ENCODE measurements around the gene TRIM14.

DNA sequence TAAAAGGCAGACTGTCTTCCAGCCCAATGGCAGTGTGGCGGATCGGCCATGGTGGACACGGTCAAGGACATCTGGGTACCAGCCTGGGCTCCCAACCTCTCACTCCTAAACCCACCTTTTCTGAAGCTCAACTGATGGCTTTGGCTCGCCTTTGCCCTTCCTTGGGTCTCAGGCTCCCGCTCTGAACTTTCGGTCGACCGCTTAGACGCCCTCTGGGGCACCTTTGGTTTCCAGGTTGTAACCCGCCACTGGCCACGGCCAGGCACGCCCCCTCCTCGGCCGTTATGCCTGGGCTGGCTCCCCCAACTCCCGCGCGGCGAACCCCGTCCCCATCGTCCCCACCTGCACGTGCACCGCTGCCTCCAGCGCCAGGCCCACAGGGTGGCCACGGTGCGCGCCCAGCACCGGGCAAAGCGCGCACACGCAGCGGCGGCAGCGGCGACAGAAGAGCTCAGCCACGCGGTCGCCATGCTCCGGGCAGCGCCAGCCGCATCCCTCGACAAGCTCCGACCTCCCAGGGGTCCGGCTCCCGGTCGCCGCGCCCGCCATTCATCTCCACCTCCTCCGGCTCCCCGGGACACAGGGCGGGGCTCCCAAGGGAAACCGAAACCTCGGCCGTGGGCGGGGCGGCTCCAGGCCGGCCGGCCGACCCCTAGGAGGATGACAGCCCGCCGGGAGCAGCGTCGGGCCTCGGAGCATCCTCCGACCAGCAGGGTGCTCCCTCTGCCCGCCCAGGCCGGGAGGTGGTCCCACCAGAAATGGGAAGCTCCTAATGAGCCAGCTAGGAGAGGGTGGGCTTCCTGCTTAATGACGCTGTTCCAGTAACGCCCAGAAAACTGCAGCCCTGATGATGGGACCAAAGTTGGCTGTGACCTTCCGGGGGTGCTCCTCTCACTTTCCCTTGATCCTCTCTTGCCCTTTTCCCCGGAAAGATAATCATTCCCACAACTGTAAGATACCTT is at the start of gene TRIM14:
- TF ChIP-seq, protein P1, sequence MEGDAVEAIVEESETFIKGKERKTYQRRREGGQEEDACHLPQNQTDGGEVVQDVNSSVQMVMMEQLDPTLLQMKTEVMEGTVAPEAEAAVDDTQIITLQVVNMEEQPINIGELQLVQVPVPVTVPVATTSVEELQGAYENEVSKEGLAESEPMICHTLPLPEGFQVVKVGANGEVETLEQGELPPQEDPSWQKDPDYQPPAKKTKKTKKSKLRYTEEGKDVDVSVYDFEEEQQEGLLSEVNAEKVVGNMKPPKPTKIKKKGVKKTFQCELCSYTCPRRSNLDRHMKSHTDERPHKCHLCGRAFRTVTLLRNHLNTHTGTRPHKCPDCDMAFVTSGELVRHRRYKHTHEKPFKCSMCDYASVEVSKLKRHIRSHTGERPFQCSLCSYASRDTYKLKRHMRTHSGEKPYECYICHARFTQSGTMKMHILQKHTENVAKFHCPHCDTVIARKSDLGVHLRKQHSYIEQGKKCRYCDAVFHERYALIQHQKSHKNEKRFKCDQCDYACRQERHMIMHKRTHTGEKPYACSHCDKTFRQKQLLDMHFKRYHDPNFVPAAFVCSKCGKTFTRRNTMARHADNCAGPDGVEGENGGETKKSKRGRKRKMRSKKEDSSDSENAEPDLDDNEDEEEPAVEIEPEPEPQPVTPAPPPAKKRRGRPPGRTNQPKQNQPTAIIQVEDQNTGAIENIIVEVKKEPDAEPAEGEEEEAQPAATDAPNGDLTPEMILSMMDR (IDR thresholded peaks at IDR 0.05): no peak
- no peak for TF ChIP-seq POLR2A (IDR thresholded peaks at IDR 0.05)

All from lower leg skin (tissue), 3 donors.